Measurements from ENCODE around the gene MCAT.

- no peak for TF ChIP-seq CTCF (IDR thresholded peaks at IDR 0.05)
- TF ChIP-seq POLR2A (IDR thresholded peaks at IDR 0.05) = no peak
- TF ChIP-seq POLR2AphosphoS5 (IDR thresholded peaks at IDR 0.05) = no peak
These were observed 48.6 kb downstream of the MCAT start for GRCh38 chr22:43094551-43094950.

Data from breast epithelium (tissue), 3 donors.